ENCODE measurements around the gene TMEM255B.

TMEM255B gene

GRCh38 chr13:113729187-113730019, 29.6 kb upstream of the TMEM255B start:
- no peak for DNase-seq (ENCODE audit: low read depth, low spot score)
- no peaks in the 10 kb centered on the region for H3K4me1 ChIP-seq (ENCODE audit: control insufficient read depth, insufficient read depth, low read length)
- no peaks in the 10 kb centered on the region for H3K27me3 ChIP-seq (ENCODE audit: control insufficient read depth, insufficient read depth, low read length)
- no peaks in the 10 kb centered on the region for H3K36me3 ChIP-seq (ENCODE audit: control insufficient read depth, insufficient read depth, low read length)
- no peak overlapping the region for H3K27ac ChIP-seq (ENCODE audit: low read length)
- WGBS (ENCODE audit: insufficient coverage, insufficient read length): no CpG with 5 or more reads among the region's 34 CpGs
- no peak overlapping the region for H3K4me3 ChIP-seq (ENCODE audit: low read length)
- H3K9me3 ChIP-seq (ENCODE audit: control insufficient read depth, insufficient read depth, low read length): peaks cover 2% of the 10 kb centered on the region; the same call in 1 of the 2 replicates

- Histone ChIP-seq H3K4me3 (ENCODE audit: low read length) (no peak overlapping the region), H3K27ac (ENCODE audit: low read length) (no peak overlapping the region), H3K4me1 (ENCODE audit: control insufficient read depth, insufficient read depth, low read length) (no peaks in the 10 kb centered on the region), H3K36me3 (ENCODE audit: control insufficient read depth, insufficient read depth, low read length) (no peaks in the 10 kb centered on the region), H3K27me3 (ENCODE audit: control insufficient read depth, insufficient read depth, low read length) (no peaks in the 10 kb centered on the region), H3K9me3 (ENCODE audit: control insufficient read depth, insufficient read depth, low read length) (peaks cover 2% of the 10 kb centered on the region; the same call in 1 of the 2 replicates)
- no CpG with 5 or more reads among the region's 21 CpGs for WGBS (ENCODE audit: insufficient coverage, insufficient read length)
- DNase-seq (ENCODE audit: low read depth, low spot score): no peak
These were observed 28.8 kb upstream of the TMEM255B start for GRCh38 chr13:113730258-113730691.

- no peaks in the 10 kb centered on the region for H3K36me3 ChIP-seq (ENCODE audit: control insufficient read depth, insufficient read depth, low read length)
- no peaks in the 10 kb centered on the region for H3K4me1 ChIP-seq (ENCODE audit: control insufficient read depth, insufficient read depth, low read length)
- H3K9me3 ChIP-seq (ENCODE audit: control insufficient read depth, insufficient read depth, low read length): peaks cover 2% of the 10 kb centered on the region; the same call in 1 of the 2 replicates
- no peak for DNase-seq (ENCODE audit: low read depth, low spot score)
- no peak overlapping the region for H3K4me3 ChIP-seq (ENCODE audit: low read length)
- no CpG with 5 or more reads among the region's 4 CpGs for WGBS (ENCODE audit: insufficient coverage, insufficient read length)
- no peak overlapping the region for H3K27ac ChIP-seq (ENCODE audit: low read length)
- no peaks in the 10 kb centered on the region for H3K27me3 ChIP-seq (ENCODE audit: control insufficient read depth, insufficient read depth, low read length)
These were observed 28.2 kb upstream of the TMEM255B start for GRCh38 chr13:113730831-113731191.

- Histone ChIP-seq H3K27me3 (ENCODE audit: control insufficient read depth, insufficient read depth, low read length) (no peaks in the 10 kb centered on the region), H3K4me3 (ENCODE audit: low read length) (no peak overlapping the region), H3K36me3 (ENCODE audit: control insufficient read depth, insufficient read depth, low read length) (no peaks in the 10 kb centered on the region), H3K27ac (ENCODE audit: low read length) (no peak overlapping the region), H3K9me3 (ENCODE audit: control insufficient read depth, insufficient read depth, low read length) (peaks cover 2% of the 10 kb centered on the region; the same call in 1 of the 2 replicates), H3K4me1 (ENCODE audit: control insufficient read depth, insufficient read depth, low read length) (no peaks in the 10 kb centered on the region)
- no peak for DNase-seq (ENCODE audit: low read depth, low spot score)
- no CpG with 5 or more reads among the region's 32 CpGs for WGBS (ENCODE audit: insufficient coverage, insufficient read length)
These were observed 27.5 kb upstream of the TMEM255B start for GRCh38 chr13:113731192-113732175.

GRCh38 chr13:113732176-113732960, 26.7 kb upstream of the TMEM255B start:
- H3K36me3 ChIP-seq (ENCODE audit: control insufficient read depth, insufficient read depth, low read length): no peaks in the 10 kb centered on the region
- H3K27me3 ChIP-seq (ENCODE audit: control insufficient read depth, insufficient read depth, low read length): no peaks in the 10 kb centered on the region
- H3K4me1 ChIP-seq (ENCODE audit: control insufficient read depth, insufficient read depth, low read length): no peaks in the 10 kb centered on the region
- DNase-seq (ENCODE audit: low read depth, low spot score): no peak
- no CpG with 5 or more reads among the region's 29 CpGs for WGBS (ENCODE audit: insufficient coverage, insufficient read length)
- no peak overlapping the region for H3K4me3 ChIP-seq (ENCODE audit: low read length)
- no peak overlapping the region for H3K27ac ChIP-seq (ENCODE audit: low read length)
- H3K9me3 ChIP-seq (ENCODE audit: control insufficient read depth, insufficient read depth, low read length): no peaks in the 10 kb centered on the region

- H3K4me1 ChIP-seq (ENCODE audit: control insufficient read depth, insufficient read depth, low read length): no peaks in the 10 kb centered on the region
- no peaks in the 10 kb centered on the region for H3K36me3 ChIP-seq (ENCODE audit: control insufficient read depth, insufficient read depth, low read length)
- no peaks in the 10 kb centered on the region for H3K9me3 ChIP-seq (ENCODE audit: control insufficient read depth, insufficient read depth, low read length)
- WGBS (ENCODE audit: insufficient coverage, insufficient read length): no CpG with 5 or more reads among the region's 55 CpGs
- no peak for DNase-seq (ENCODE audit: low read depth, low spot score)
- no peak overlapping the region for H3K4me3 ChIP-seq (ENCODE audit: low read length)
- no peak overlapping the region for H3K27ac ChIP-seq (ENCODE audit: low read length)
- H3K27me3 ChIP-seq (ENCODE audit: control insufficient read depth, insufficient read depth, low read length): no peaks in the 10 kb centered on the region
These were observed 25.8 kb upstream of the TMEM255B start for GRCh38 chr13:113732961-113733950.

GRCh38 chr13:113734099-113734825, 24.8 kb upstream of the TMEM255B start:
- Histone ChIP-seq H3K27me3 (ENCODE audit: control insufficient read depth, insufficient read depth, low read length) (no peaks in the 10 kb centered on the region), H3K4me3 (ENCODE audit: low read length) (no peak overlapping the region), H3K4me1 (ENCODE audit: control insufficient read depth, insufficient read depth, low read length) (no peaks in the 10 kb centered on the region), H3K9me3 (ENCODE audit: control insufficient read depth, insufficient read depth, low read length) (no peaks in the 10 kb centered on the region), H3K36me3 (ENCODE audit: control insufficient read depth, insufficient read depth, low read length) (no peaks in the 10 kb centered on the region), H3K27ac (ENCODE audit: low read length) (no peak overlapping the region)
- no CpG with 5 or more reads among the region's 26 CpGs for WGBS (ENCODE audit: insufficient coverage, insufficient read length)
- no peak for DNase-seq (ENCODE audit: low read depth, low spot score)

GRCh38 chr13:113734826-113735125, 24.2 kb upstream of the TMEM255B start:
- no peaks in the 10 kb centered on the region for H3K9me3 ChIP-seq (ENCODE audit: control insufficient read depth, insufficient read depth, low read length)
- no CpG with 5 or more reads among the region's 8 CpGs for WGBS (ENCODE audit: insufficient coverage, insufficient read length)
- no peaks in the 10 kb centered on the region for H3K4me1 ChIP-seq (ENCODE audit: control insufficient read depth, insufficient read depth, low read length)
- no peak for DNase-seq (ENCODE audit: low read depth, low spot score)
- no peak overlapping the region for H3K4me3 ChIP-seq (ENCODE audit: low read length)
- no peaks in the 10 kb centered on the region for H3K36me3 ChIP-seq (ENCODE audit: control insufficient read depth, insufficient read depth, low read length)
- H3K27ac ChIP-seq (ENCODE audit: low read length): no peak overlapping the region
- no peaks in the 10 kb centered on the region for H3K27me3 ChIP-seq (ENCODE audit: control insufficient read depth, insufficient read depth, low read length)

GRCh38 chr13:113735194-113735593, 23.8 kb upstream of the TMEM255B start:
- Histone ChIP-seq H3K27ac (ENCODE audit: low read length) (no peak overlapping the region), H3K4me3 (ENCODE audit: low read length) (no peak overlapping the region), H3K27me3 (ENCODE audit: control insufficient read depth, insufficient read depth, low read length) (no peaks in the 10 kb centered on the region), H3K9me3 (ENCODE audit: control insufficient read depth, insufficient read depth, low read length) (no peaks in the 10 kb centered on the region), H3K36me3 (ENCODE audit: control insufficient read depth, insufficient read depth, low read length) (no peaks in the 10 kb centered on the region), H3K4me1 (ENCODE audit: control insufficient read depth, insufficient read depth, low read length) (no peaks in the 10 kb centered on the region)
- no peak for DNase-seq (ENCODE audit: low read depth, low spot score)
- no CpG with 5 or more reads among the region's 26 CpGs for WGBS (ENCODE audit: insufficient coverage, insufficient read length)
